Activated naive CD8-positive, alpha-beta T cell treated with anti-CD3 and anti-CD28 coated beads, Interleukin-2, amount 50 U/mL, for 24 hours (primary cell): ENCODE measurements around the gene RFX3.
A peak's percentile ranks its signal among the peaks of the same experiment; 100 is the strongest.

ENCODE experiments used
- ATAC-seq: fragments of 150-1000 bp; cut with Tn5 transposase; one replicate; pipeline ENCODE4 v1.10.0; 2021
- DNase-seq: peaks from one replicate; pipeline ENCODE4 v3.0.0; 2021
- H3K27ac Mint-ChIP-seq: one replicate; pipeline ENCODE4 v1.8.0; 2021; ENCODE audit warnings: mild to moderate bottlenecking, mixed read lengths
- H3K27me3 Mint-ChIP-seq: one replicate; pipeline ENCODE4 v1.8.0; 2021; ENCODE audit warnings: mixed read lengths
- H3K36me3 Mint-ChIP-seq: one replicate; pipeline ENCODE4 v1.8.0; 2021; ENCODE audit warnings: low read depth, mixed read lengths
- H3K4me1 Mint-ChIP-seq: one replicate; pipeline ENCODE4 v1.8.0; 2021; ENCODE audit warnings: mixed read lengths
- H3K4me3 Mint-ChIP-seq: one replicate; pipeline ENCODE4 v1.8.0; 2021; ENCODE audit warnings: mild to moderate bottlenecking, moderate library complexity, mixed read lengths
- H3K9me3 Mint-ChIP-seq: one replicate; pipeline ENCODE4 v1.8.0; 2021; ENCODE audit warnings: mixed read lengths

RFX3 gene

DNA sequence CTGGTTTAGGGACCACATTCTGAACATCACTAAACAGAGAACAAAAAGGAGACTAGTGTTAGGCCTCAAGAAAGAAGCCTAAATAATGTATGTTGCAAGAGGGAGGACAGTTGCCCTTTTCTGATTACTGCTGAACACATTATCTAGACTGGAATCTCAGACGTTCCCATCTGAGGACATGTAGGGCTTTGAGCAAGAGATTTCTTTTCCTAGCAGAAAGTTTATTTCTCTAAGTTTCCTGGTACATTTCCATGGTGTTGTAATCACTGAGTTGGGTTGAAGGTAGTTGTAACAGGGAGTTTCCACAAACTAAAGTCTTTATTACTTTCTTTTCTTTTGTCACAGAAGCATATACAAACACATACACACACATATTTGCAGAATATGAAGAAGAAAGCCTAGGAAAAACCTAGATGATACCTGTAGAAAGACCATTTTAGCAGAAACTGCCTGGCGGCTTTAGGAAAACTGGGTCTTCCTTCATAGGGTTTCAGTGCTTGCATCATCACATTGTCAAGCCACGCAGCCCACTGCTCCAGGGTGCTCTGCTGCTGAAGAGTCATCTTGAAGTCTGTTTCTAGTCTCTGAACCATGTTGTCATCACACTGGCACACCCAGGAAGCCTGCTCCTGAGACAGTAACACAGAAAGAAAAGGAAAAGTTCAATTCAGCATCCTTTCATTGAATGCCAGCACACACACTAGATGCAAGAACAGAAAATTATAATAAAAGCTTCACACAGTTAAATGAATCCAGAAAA lies 269.1 kb downstream of the RFX3 start:
- peaks cover 36% of the 10 kb centered on the region for H3K36me3 Mint-ChIP-seq
- H3K27me3 Mint-ChIP-seq: no peaks in the 10 kb centered on the region
- H3K9me3 Mint-ChIP-seq: no peaks in the 10 kb centered on the region
- H3K4me1 Mint-ChIP-seq: no peaks in the 10 kb centered on the region
- H3K27ac Mint-ChIP-seq: no peak overlapping the region
- H3K4me3 Mint-ChIP-seq: no peak overlapping the region
- DNase-seq: no peak
- ATAC-seq: no peak

DNA sequence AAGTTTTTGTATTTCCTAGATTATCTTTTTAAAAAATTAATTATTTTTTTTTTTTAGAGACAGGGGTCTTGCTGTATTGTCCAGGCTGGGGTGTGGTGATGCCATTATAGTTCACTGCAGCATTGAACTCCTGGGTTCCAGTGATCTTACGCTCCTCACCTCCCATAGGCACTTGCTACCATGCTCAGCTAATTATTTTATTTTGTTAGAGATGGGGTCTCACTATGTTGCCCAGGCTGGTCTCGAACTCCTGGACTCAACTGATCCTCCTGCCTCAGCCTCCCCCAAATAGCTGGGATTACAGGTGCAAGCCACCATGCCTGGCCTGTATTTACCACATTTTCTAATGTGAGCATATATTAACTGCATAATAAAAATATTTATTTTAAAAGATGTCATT lies 274.5 kb downstream of the RFX3 start:
- Mint-ChIP-seq H3K9me3 (no peaks in the 10 kb centered on the region), H3K36me3 (peaks cover 35% of the 10 kb centered on the region), H3K4me3 (no peak overlapping the region), H3K27me3 (no peaks in the 10 kb centered on the region), H3K27ac (no peak overlapping the region), H3K4me1 (no peaks in the 10 kb centered on the region)
- no peak for DNase-seq
- no peak for ATAC-seq

DNA sequence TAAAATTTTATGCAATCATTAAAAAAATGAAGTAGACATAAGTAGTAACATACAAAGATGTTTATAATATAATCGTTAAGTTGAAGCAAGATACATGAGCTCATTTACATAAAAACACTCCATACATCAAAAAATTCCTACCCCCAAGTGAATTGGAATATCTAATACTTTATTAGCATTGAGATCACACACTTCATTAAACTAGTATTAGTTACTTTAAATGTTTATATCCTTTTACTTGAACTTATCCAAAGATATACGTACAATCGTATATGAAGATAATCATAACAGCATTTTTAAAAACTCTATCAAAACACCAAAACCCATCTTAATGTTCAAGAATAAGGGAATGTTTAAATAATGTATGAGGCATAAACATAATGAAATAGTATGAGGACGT lies 275.1 kb downstream of the RFX3 start:
- no peaks in the 10 kb centered on the region for H3K4me1 Mint-ChIP-seq
- no peaks in the 10 kb centered on the region for H3K27me3 Mint-ChIP-seq
- peaks cover 35% of the 10 kb centered on the region for H3K36me3 Mint-ChIP-seq

GRCh38 chr9:3247211-3247610 lies 278.6 kb downstream of the RFX3 start:
- Mint-ChIP-seq H3K27ac (no peak overlapping the region), H3K27me3 (no peaks in the 10 kb centered on the region), H3K4me1 (peaks cover 2% of the 10 kb centered on the region), H3K4me3 (no peak overlapping the region), H3K36me3 (peaks cover 11% of the 10 kb centered on the region), H3K9me3 (no peaks in the 10 kb centered on the region)
- no peak for ATAC-seq
- no peak for DNase-seq

More for the DNA sequence above, 275.1 kb downstream of the RFX3 start:
- no peaks in the 10 kb centered on the region for H3K9me3 Mint-ChIP-seq
- no peak for ATAC-seq
- no peak overlapping the region for H3K27ac Mint-ChIP-seq
- H3K4me3 Mint-ChIP-seq: no peak overlapping the region
- no peak for DNase-seq

- Mint-ChIP-seq H3K4me1 (peaks cover 2% of the 10 kb centered on the region), H3K27me3 (no peaks in the 10 kb centered on the region), H3K4me3 (no peak overlapping the region), H3K9me3 (no peaks in the 10 kb centered on the region), H3K36me3 (peaks cover 8% of the 10 kb centered on the region), H3K27ac (no peak overlapping the region)
- ATAC-seq (no peak), DNase-seq (no peak)
Measured at GRCh38 chr9:3246241-3246640, 279.6 kb downstream of the RFX3 start.

GRCh38 chr9:3244963-3245653 lies 280.7 kb downstream of the RFX3 start:
- no peak for ATAC-seq

GRCh38 chr9:3243683-3244082 lies 282.1 kb downstream of the RFX3 start:
- no peak for DNase-seq
- H3K36me3 Mint-ChIP-seq: peaks cover 8% of the 10 kb centered on the region
- H3K4me1 Mint-ChIP-seq: peaks cover 2% of the 10 kb centered on the region
- H3K27ac Mint-ChIP-seq: no peak overlapping the region
- no peaks in the 10 kb centered on the region for H3K27me3 Mint-ChIP-seq
- ATAC-seq: no peak
- no peak overlapping the region for H3K4me3 Mint-ChIP-seq
- no peaks in the 10 kb centered on the region for H3K9me3 Mint-ChIP-seq

More at GRCh38 chr9:3244963-3245653, 280.7 kb downstream of the RFX3 start:
- H3K9me3 Mint-ChIP-seq: no peaks in the 10 kb centered on the region
- peaks cover 8% of the 10 kb centered on the region for H3K36me3 Mint-ChIP-seq
- no peak for DNase-seq
- H3K27me3 Mint-ChIP-seq: no peaks in the 10 kb centered on the region
- no peak overlapping the region for H3K27ac Mint-ChIP-seq
- no peak overlapping the region for H3K4me3 Mint-ChIP-seq
- peaks cover 2% of the 10 kb centered on the region for H3K4me1 Mint-ChIP-seq

GRCh38 chr9:3241290-3241689 lies 284.5 kb downstream of the RFX3 start:
- Mint-ChIP-seq H3K9me3 (no peaks in the 10 kb centered on the region), H3K36me3 (peaks cover 4% of the 10 kb centered on the region), H3K27ac (no peak overlapping the region), H3K4me1 (peaks cover 2% of the 10 kb centered on the region), H3K27me3 (no peaks in the 10 kb centered on the region), H3K4me3 (no peak overlapping the region)
- DNase-seq: no peak
- ATAC-seq: no peak

DNA sequence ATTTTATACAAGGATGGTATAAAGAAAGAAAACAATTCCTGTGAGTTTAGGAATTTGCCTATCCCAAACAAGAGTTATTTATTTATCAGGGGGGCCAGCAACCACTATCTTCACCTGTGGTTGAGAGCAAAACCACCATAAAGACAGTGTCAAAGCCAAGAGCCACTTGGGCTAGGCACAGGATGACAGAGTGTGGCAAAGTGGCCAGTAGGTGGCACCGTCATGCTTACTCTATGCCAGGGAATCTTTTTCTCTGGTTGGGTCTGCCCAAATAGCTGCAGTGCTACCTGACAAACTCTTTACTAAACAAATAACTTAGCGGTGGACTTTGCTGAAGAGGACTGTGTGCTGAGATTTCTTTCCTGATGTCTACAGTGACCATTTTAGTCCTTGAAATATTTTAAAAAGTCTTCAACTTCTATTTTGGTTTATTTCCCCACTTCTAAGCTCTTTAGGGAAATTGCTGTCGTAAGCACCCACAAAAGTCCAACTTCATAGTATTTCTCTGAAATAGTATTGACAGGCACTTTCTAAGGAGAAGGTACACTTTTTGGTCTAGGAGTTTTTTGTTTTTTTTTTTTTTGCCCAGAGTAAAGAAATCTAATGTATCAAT lies 285.0 kb downstream of the RFX3 start:
- DNase-seq (peak; percentile 68), ATAC-seq (peak; percentile 94)
- no peak overlapping the region for H3K27ac Mint-ChIP-seq
- H3K36me3 Mint-ChIP-seq: peaks cover 2% of the 10 kb centered on the region
- H3K27me3 Mint-ChIP-seq: no peaks in the 10 kb centered on the region
- H3K9me3 Mint-ChIP-seq: no peaks in the 10 kb centered on the region
- H3K4me1 Mint-ChIP-seq: peaks cover 2% of the 10 kb centered on the region
- no peak overlapping the region for H3K4me3 Mint-ChIP-seq

GRCh38 chr9:3239240-3239639 lies 286.6 kb downstream of the RFX3 start:
- H3K4me3 Mint-ChIP-seq: no peak overlapping the region
- no peak overlapping the region for H3K27ac Mint-ChIP-seq

DNA sequence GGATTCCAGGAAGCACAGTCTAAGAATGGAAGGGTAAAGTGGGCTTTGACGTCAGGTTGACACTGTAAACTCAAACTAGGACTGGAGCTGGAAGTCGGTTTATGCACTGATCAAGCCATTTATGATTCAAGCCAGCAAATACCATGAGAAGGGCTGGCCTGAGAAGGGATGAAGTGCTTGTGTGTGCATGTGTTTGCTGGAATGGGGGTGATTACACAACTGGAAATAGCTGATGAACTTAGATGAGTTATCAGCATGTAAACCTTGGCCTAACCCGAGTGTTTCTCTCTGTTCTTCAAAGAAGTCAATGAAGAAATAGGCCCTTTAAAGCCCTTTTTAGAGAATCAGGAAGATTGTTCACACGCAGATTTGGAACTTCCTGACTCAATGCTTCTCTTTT lies 287.6 kb downstream of the RFX3 start:
- DNase-seq (no peak), ATAC-seq (no peak)
- Mint-ChIP-seq H3K27me3 (no peaks in the 10 kb centered on the region), H3K4me3 (no peak overlapping the region), H3K9me3 (no peaks in the 10 kb centered on the region), H3K36me3 (no peaks in the 10 kb centered on the region), H3K27ac (no peak overlapping the region), H3K4me1 (no peaks in the 10 kb centered on the region)

More at GRCh38 chr9:3239240-3239639, 286.6 kb downstream of the RFX3 start:
- no peaks in the 10 kb centered on the region for H3K4me1 Mint-ChIP-seq
- no peaks in the 10 kb centered on the region for H3K27me3 Mint-ChIP-seq
- no peak for DNase-seq
- ATAC-seq: no peak
- H3K36me3 Mint-ChIP-seq: no peaks in the 10 kb centered on the region
- H3K9me3 Mint-ChIP-seq: no peaks in the 10 kb centered on the region

DNA sequence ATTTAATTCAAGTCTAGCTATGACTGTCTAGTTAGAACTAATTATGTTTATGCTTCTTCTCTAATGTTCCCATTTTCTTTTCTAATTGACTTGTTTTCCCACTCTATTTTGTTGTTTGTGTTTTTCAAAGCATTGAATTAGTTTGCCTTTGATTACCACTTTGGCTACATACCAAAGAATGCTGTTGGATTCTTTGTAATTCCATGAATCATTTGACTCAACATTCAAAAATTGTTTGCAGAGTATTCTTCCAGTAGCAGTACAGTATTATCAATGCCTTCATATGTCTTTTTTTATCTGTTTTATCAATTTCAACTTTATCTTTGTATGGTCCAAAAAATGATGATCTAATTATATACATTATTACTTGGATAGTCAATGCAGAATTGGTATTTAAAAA lies 288.7 kb downstream of the RFX3 start:
- Mint-ChIP-seq H3K27ac (no peak overlapping the region), H3K4me1 (no peaks in the 10 kb centered on the region), H3K27me3 (no peaks in the 10 kb centered on the region), H3K9me3 (no peaks in the 10 kb centered on the region), H3K4me3 (no peak overlapping the region), H3K36me3 (peaks cover 4% of the 10 kb centered on the region)
- no peak for ATAC-seq
- no peak for DNase-seq

DNA sequence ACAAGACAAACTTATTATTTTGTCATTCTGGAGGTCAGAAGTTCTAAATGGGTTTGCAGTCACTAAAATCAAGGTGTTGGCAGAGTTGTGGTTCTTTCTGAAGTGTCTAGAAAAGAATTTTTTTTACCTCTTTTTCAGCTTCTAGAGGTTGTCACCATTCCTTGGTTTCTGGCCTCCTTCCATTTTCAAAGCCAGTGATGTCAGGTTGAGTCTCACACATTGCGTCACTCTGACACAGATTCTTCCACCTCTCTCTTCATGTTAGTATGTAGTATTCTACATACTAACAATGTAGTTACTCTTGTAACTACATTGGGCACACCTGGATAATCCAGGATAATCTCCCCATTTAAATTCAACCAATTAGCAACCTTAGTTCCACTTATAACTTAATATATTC lies 290.3 kb downstream of the RFX3 start:
- DNase-seq: no peak
- H3K9me3 Mint-ChIP-seq: no peaks in the 10 kb centered on the region
- no peaks in the 10 kb centered on the region for H3K4me1 Mint-ChIP-seq
- no peak for ATAC-seq
- H3K27me3 Mint-ChIP-seq: no peaks in the 10 kb centered on the region
- peaks cover 4% of the 10 kb centered on the region for H3K36me3 Mint-ChIP-seq
- no peak overlapping the region for H3K4me3 Mint-ChIP-seq
- H3K27ac Mint-ChIP-seq: no peak overlapping the region

- no peaks in the 10 kb centered on the region for H3K4me1 Mint-ChIP-seq
- H3K9me3 Mint-ChIP-seq: no peaks in the 10 kb centered on the region
- H3K27ac Mint-ChIP-seq: no peak overlapping the region
Measured at GRCh38 chr9:3224931-3225330, 300.9 kb downstream of the RFX3 start.

DNA sequence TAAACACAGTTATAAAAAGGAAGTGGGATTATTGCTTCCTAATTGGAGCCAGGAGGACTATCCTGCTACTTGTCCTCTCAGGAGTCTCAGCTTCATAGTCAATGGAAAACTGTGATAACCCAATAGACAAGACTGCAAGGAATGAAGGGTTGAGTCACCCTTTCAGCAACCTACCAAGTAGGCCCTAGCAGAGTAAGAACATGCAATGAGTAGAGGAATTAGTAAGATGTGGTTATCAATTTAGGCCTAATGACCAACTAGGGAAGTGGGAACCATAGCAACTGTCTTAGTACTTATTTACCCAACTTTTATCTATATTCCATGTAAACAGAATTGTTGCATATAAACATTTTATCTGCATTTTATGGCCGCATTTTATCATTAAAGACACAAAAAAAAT lies 310.1 kb downstream of the RFX3 start:
- Mint-ChIP-seq H3K4me3 (no peak overlapping the region), H3K4me1 (no peaks in the 10 kb centered on the region), H3K27me3 (peaks cover 3% of the 10 kb centered on the region), H3K27ac (no peak overlapping the region), H3K9me3 (no peaks in the 10 kb centered on the region), H3K36me3 (no peaks in the 10 kb centered on the region)
- no peak for DNase-seq
- no peak for ATAC-seq

More at GRCh38 chr9:3224931-3225330, 300.9 kb downstream of the RFX3 start:
- no peak for ATAC-seq
- H3K36me3 Mint-ChIP-seq: peaks cover 8% of the 10 kb centered on the region
- H3K27me3 Mint-ChIP-seq: no peaks in the 10 kb centered on the region
- H3K4me3 Mint-ChIP-seq: no peak overlapping the region
- DNase-seq: no peak
